Fibroblast of the aortic adventitia (primary cell): ENCODE data around the gene MYRF. TPM values are rescaled to one million over a fixed set of nuclear protein-coding genes. Genes with fewer than 3 reads are reported as not detected.

Experiments used
- DNase-seq: peaks from one replicate; pipeline ENCODE4 v3.0.0-alpha.2; 2010; ENCODE audit warnings: low read depth
- H3K4me3 ChIP-seq: 2 replicates; pipeline ENCODE4 v1.5.1; 2011; ENCODE audit warnings: low read depth, mild to moderate bottlenecking, control low read depth, low read length, moderate library complexity
- total RNA-seq: library from RNA; depleted of rRNA; stranded (reverse); fragments of >200 nt; gene quantifications from 2 replicates; pipeline ENCODE4 v1.2.3, GENCODE V29; 2012; ENCODE audit warnings: low replicate concordance
- TF ChIP-seq, protein P1 (sequence below): IDR thresholded peaks from 2 replicates; pipeline ENCODE4 v1.5.1; 2011; ENCODE audit warnings: mild to moderate bottlenecking, low read length, control low read depth, inconsistent platforms; ENCODE audit not compliant: insufficient read depth

The MYRF gene
- total RNA-seq, 1 donor: 0.18 TPM

- TF ChIP-seq, protein P1, sequence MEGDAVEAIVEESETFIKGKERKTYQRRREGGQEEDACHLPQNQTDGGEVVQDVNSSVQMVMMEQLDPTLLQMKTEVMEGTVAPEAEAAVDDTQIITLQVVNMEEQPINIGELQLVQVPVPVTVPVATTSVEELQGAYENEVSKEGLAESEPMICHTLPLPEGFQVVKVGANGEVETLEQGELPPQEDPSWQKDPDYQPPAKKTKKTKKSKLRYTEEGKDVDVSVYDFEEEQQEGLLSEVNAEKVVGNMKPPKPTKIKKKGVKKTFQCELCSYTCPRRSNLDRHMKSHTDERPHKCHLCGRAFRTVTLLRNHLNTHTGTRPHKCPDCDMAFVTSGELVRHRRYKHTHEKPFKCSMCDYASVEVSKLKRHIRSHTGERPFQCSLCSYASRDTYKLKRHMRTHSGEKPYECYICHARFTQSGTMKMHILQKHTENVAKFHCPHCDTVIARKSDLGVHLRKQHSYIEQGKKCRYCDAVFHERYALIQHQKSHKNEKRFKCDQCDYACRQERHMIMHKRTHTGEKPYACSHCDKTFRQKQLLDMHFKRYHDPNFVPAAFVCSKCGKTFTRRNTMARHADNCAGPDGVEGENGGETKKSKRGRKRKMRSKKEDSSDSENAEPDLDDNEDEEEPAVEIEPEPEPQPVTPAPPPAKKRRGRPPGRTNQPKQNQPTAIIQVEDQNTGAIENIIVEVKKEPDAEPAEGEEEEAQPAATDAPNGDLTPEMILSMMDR: no peak
- H3K4me3 ChIP-seq: no peak overlapping the region
- no peak for DNase-seq
Observed at GRCh38 chr11:61709572-61709971, 42.9 kb upstream of the MYRF start.

GRCh38 chr11:61710019-61710418 lies 42.4 kb upstream of the MYRF start:
- DNase-seq: no peak
- TF ChIP-seq, protein P1: no peak
- H3K4me3 ChIP-seq: no peak overlapping the region

- TF ChIP-seq, protein P1: no peak
- H3K4me3 ChIP-seq: no peak overlapping the region
- no peak for DNase-seq
Observed at GRCh38 chr11:61711037-61711436, 41.4 kb upstream of the MYRF start.

- H3K4me3 ChIP-seq: no peak overlapping the region
- no peak for DNase-seq
- TF ChIP-seq, protein P1: no peak
Observed at GRCh38 chr11:61711498-61711897, 40.9 kb upstream of the MYRF start.

- no peak for DNase-seq
- TF ChIP-seq, protein P1: no peak
- no peak overlapping the region for H3K4me3 ChIP-seq
Observed at GRCh38 chr11:61712314-61712713, 40.1 kb upstream of the MYRF start.

DNA sequence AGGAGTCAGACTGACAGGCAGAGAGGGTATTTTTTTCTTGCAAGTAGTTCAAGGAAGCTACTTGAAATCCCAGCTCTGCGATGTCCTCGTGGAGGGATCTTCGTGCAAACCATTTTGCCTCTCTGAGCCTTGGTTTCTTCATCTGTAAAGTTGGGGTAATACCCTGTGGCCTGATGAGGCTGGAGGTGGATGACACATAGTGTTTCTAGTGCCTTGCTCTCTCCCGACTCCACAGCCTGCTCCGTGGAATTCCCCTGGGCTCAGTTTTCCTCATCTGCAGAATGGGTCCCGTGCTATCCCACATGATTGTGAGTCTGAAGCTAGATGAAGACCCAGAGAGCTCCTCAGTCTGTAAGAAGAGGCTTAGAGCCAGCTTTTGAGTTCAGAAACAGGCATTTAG lies 39.6 kb upstream of the MYRF start:
- TF ChIP-seq, protein P1: no peak
- no peak overlapping the region for H3K4me3 ChIP-seq
- DNase-seq: no peak

- TF ChIP-seq, protein P1: no peak
- no peak overlapping the region for H3K4me3 ChIP-seq
- DNase-seq: no peak
Observed at GRCh38 chr11:61713464-61713863, 39.0 kb upstream of the MYRF start.
